ENCODE measurements around the gene ZBTB22.
"Not testable (repeated sequence)": the region's sequence is repeated elsewhere in the genome, so short reads cannot be mapped to it uniquely, and the experiment has no call there.

ZBTB22 gene

GRCh38 chr6:33301877-33302276 lies 15.7 kb downstream of the ZBTB22 start:
- DNase-seq (ENCODE audit: low read depth), result no peak

GRCh38 chr6:33299237-33299944 lies 18.2 kb downstream of the ZBTB22 start:
- DNase-seq (ENCODE audit: low read depth), result peak; percentile 91

GRCh38 chr6:33298773-33299236 lies 18.7 kb downstream of the ZBTB22 start, which contains the start of gene RGL2:
RGL2 (minus strand) TSS chr6:33298942; CDS start chr6:33298610, 332 bp downstream.
- DNase-seq (ENCODE audit: low read depth), result peak; percentile 40

- no peak for DNase-seq (ENCODE audit: low read depth)
Observed at GRCh38 chr6:33297956-33298772, 19.4 kb downstream of the ZBTB22 start.

- DNase-seq (ENCODE audit: low read depth), result no peak
Observed at GRCh38 chr6:33297406-33297955, 20.1 kb downstream of the ZBTB22 start.

- DNase-seq (ENCODE audit: low read depth), result no peak
Observed at GRCh38 chr6:33296797-33297405, 20.6 kb downstream of the ZBTB22 start.

GRCh38 chr6:33295621-33296369 lies 21.7 kb downstream of the ZBTB22 start:
- DNase-seq (ENCODE audit: low read depth), result no peak

GRCh38 chr6:33294086-33294823 lies 23.3 kb downstream of the ZBTB22 start:
- no peak for DNase-seq (ENCODE audit: low read depth)

- no peak for DNase-seq (ENCODE audit: low read depth)
Observed at GRCh38 chr6:33292996-33293682, 24.4 kb downstream of the ZBTB22 start.

- no peak for DNase-seq (ENCODE audit: low read depth)
Observed at GRCh38 chr6:33290459-33290858, 27.1 kb downstream of the ZBTB22 start.

GRCh38 chr6:33289784-33290315 lies 27.7 kb downstream of the ZBTB22 start:
- DNase-seq (ENCODE audit: low read depth), result no peak

GRCh38 chr6:33288921-33289783 lies 28.4 kb downstream of the ZBTB22 start, which contains the start of the genes PFDN6 and WDR46:
PFDN6 (plus strand) TSS chr6:33289601; CDS start chr6:33289857, 256 bp downstream.
WDR46 (minus strand) TSS chr6:33289239; CDS start chr6:33289170, 69 bp downstream.
- peak; percentile 68 for DNase-seq (ENCODE audit: low read depth)

- DNase-seq (ENCODE audit: low read depth), result no peak
Observed at GRCh38 chr6:33288141-33288920, 29.2 kb downstream of the ZBTB22 start.

GRCh38 chr6:33286946-33287914 lies 30.3 kb downstream of the ZBTB22 start:
- no peak for DNase-seq (ENCODE audit: low read depth)

- not testable (repeated sequence) for DNase-seq (ENCODE audit: low read depth)
Observed at GRCh38 chr6:33285214-33285613, 32.3 kb downstream of the ZBTB22 start.

GRCh38 chr6:33280539-33280938 lies 37.0 kb downstream of the ZBTB22 start:
- no peak for DNase-seq (ENCODE audit: low read depth)

Measured in activated T-helper 9 cell treated with anti-CD3 and anti-CD28 coated beads, Interleukin-2, amount 50 U/mL, for 16 hours (primary cell).